ENCODE data around the gene MYO5B.
A peak's percentile ranks its signal among the peaks of the same experiment; 100 is the strongest.
"Not testable (repeated sequence)": the region's sequence is repeated elsewhere in the genome, so short reads cannot be mapped to it uniquely, and the experiment has no call there.

Gene MYO5B

DNA sequence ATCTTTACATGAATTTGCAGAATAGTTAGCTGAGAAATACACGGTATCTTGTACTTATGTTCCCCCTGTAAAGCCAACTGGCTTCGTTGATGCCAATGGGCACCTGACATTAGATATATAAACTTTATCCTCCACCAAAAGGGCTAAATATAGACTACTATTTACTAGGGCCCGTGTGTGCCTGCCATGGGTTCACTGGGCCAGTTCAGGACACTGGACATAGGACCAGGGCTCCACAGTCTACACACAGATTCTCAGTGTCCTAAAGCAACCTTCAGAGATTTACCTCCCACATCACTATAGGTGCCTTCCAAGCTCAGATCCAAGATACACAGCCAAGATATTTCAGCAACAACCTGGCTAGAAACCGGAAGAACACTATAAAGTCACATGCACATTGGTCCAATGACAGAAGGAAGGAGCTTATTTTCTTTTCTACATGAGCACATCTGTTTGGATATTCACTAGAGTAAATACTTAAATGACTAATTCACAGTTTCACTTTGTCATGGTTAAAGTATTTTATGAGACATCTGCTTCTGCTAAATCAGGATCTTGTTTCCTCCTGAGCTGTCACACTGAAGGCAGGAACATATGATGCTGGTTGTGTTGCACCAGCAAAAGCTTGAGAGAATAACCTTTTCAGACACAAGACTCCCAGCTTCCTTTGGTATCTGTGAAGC, 95.1 kb downstream of the MYO5B start:
- DNase-seq (ENCODE audit: low spot score), result peak; percentile 98

DNA sequence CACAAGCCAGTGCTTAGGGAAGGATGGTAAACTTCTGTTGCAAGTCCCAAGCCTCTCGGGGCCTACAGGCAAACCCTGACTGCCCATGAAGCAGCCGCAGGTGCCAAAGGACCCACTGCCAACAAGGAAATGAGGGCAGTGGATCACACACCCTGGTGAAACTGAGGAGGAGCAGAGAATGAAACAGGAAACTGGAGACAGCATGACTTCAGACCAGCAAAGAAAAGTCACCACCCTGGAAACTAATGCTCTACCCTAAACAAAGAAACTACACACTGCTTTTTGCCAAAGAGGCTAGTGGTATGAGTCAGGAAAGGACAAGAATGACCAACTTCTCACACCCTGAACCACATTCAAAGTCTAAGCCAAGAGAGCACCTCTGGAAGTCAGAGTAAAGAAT, 97.2 kb downstream of the MYO5B start:
- DNase-seq (ENCODE audit: low spot score), result peak; percentile 99

DNA sequence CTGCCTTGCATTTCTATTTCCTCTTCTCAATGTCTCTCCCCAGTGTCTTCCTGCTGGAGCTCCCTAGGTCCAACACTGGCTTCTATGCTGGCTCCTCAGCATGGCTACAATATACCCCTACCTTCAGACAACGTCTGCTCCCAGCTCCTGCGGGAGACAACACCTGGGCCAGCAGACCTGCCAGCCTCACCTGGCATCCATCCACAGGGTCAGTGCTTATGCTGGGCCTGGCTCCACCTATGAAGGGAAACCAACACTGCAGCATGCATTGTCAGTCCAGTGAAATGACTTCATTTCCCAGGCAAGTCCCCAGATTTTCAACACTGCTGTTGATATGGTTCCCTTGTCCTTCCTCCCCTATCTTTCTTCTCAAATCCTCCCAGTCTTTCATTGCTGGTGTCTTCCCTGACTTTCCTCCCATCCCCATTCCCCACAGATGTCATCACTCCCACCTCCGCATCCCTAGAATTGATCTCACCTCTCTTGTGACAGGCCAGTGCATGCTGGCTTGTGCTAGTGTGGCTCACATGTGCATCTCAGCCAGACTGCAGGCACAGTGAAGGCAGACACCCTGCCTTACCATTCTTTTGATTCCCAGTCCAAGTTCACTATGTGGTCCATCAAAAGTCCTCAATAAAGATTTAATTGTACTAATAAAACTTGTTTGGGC, 98.0 kb downstream of the MYO5B start:
- peak; percentile 62 for DNase-seq (ENCODE audit: low spot score)

DNA sequence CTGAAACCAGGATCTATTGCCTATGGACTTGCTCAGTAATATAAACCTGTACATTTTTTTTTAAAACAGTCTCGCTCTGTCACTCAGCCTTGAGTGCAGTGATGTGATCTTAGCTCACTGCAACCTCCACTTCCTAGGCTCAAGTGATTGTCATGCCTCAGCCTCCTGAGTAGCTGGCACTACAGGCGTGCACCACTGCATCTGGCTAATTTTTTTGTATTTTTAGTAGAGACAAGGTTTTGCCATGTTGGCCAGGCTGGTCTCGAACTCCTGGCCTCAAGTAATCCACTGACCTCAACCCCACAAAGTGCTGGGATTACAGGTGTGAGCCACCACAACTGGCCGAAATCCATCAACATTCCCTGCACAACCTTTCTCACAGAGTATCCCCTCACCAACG, 100.2 kb downstream of the MYO5B start:
- not testable (repeated sequence) for DNase-seq (ENCODE audit: low spot score)

DNA sequence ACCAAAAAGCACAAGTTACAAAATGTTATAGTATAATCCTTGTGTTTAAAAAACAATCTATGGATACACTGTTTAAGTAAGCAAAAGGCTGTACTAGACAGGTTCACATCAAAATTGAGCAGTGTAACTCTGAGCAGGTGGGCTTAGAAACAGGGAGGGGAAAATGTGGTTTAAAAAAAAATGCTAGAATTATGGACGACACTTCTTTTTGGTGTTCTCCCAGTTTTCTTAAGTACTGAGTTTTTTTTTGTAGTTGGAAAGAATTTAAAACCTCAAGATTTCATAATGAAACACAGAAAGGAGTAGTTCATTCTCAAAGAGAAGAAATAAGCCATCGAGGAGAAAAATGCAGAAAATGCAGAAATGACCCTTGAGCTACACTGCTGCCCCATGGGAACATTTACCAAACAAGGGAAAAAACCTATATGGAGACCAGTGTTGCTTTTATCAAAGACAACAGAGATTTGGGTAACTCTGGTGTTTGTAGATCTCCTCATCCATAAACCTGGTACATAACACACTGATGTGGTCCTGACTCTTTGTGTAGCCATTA, 100.7 kb downstream of the MYO5B start:
- DNase-seq (ENCODE audit: low spot score), result no peak

DNA sequence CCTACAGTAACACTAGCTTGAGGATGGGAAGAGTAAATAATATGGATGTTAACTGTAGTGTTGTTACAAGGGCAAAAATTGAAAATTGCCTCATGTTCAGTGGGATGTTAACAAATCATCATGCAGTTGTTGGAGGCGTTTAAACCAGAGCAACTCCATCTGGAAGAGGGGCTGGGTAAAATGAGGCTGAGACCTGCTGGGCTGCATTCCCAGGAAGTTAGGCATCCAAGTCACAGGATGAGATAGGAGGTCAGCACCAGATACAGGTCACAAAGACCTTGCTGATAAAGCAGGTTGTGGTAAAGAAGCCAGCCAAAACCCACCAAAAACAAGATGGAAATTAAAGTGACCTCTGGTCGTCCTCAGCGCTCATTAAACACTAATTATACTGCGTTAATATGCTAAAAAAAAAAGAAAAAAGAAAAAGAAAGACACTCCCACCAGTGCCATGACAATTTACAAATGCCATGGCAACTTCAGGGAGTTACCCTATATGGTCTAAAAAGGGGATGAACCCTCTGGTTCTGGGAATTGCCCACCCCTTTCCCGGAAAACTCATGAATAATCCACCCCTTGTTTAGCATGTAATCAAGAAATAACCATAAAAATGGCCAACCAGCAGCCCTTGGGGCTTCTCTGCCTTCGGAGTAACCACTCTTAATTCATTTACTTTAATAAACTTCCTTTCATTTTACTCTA, 101.4 kb downstream of the MYO5B start:
- DNase-seq (ENCODE audit: low spot score), result no peak

DNA sequence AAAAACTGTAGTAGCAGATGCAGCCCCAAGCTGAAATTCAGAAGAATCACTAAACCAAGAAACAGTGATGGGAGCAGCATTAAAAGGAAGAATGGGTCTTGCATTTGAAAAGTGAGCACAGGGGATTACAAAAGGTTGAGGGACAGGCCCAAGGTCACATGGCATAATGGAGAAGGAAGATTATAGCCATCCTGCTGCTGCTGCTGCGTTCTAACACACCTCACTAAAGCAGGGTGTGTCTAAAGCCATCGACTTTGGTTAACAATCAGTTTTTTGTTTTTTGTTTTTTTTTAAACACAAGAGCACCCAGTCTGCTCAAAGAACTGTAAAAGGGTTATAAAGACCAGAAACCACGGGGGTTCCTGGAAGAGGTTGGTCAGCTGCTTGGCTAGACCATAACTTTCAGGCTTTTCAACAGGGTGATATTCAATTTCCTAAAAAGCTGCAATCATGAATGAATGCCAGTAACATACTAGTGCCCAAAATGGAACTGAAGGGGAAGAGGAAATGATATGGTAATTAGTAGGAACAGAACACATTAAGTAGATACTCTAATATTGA, 102.6 kb downstream of the MYO5B start:
- DNase-seq (ENCODE audit: low spot score), result no peak

DNA sequence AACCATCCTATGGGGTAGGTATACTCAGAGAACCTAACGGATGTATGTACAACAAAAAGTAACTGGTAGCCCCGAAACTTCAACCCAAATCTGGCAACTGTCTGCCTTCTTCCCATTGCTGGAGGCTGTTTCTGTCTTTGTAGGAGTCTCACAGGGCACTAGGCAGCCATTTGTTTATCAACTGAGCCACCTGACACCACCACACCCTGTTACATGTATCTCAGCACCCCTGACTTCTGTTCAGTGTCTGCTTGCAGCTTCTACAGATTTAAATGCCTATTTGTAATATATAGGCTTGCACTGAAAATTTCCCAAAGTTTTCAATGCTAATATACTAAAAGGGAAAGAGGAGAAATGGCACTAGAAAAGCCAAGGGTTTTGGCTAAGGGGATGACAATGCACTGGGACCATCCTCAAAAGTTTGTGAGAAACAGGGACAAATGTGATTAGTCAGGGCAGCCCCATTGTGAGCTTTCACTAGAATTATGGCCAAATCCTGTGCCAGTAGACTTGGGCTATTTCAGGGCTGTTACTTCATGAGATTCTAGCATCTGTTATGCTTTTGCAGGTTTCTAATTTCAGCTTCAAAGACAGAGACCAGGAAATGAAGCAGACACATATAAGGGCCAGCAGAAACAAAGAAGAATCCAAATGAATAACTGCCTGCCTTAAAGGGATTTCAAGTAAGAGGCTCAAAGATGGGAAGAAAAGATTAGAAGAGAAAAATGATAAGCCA, 103.3 kb downstream of the MYO5B start:
- no peak for DNase-seq (ENCODE audit: low spot score)

DNA sequence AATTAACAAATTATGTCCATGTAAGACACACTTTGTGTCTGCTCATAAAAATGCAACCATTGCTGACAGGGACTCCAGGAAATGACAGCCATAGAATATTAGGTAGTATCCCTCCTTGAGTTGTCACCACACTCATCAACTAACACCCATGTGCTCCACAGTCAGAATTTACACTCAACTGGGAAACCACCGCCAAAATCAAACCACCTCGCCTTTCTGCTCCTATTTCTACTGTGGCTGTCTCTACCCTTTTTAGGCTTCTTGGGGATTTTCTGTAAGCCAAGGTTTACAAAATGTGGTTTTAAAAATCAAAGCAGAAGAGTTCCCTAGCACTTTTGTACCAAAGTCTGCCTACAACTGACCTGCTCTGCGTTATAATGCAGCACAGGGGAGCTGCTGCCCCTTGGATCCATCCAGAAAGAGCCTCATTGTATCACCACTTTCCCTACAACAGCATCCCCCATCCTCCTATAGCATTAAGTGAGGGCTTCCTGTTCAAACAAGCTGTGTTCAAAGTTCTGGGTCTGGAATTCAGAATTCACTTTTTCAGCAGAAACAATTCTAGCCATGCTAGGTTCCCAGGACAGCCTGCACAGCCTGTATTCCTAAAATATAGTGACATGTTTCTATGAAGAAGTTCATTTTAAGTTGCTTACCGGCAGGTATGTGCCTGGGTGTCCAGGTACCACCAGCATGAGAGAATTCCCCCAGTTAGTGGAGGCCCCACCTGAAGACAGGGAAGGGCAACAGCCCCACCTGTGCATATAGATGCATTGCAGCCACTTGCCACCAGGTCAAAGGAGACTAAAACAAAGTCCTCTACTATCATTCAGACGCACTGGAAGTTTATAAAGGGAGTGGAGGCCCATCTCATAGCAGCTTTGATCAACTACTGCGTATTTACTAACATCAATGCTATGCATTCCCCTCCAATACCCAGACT, 104.3 kb downstream of the MYO5B start:
- no peak for DNase-seq (ENCODE audit: low spot score)

DNA sequence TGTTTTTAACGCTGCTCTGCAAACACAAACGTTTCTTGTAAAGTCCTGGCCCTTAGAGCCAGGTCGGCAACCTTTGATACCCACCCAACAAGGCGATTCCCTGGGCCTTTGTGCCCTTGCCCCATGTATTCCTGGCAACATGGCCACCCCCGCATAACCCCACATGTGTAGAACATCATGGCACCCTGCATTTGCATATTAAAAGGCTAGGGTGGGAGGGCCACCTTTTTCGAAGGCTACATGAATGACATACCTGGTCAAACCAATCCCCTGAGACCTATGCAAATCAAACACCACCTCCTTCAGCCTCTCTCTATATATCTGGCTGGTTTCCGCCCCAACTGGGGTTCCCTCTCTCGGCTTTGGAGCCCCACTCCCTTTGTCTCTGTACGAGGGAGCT, 105.2 kb downstream of the MYO5B start:
- no peak for DNase-seq (ENCODE audit: low spot score)

DNA sequence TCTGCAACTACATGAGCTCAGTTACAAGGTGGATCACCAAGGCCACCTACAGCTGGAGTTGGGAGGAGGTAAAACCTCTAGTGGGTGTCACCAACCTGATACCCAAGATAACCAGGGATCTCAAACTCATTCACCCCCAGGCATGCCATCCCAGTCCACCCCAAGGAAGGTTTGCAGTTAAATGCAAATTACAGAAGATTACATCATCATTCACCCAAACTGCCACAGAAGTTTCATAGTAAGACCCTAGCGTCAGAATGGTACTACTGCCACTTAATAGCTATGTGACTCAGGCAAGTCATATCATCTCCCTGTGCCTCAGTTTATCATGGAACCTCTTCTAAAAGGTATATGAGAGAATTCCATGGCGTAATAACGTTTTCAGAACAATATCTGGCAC, 111.2 kb downstream of the MYO5B start:
- no peak for DNase-seq (ENCODE audit: low spot score)

DNA sequence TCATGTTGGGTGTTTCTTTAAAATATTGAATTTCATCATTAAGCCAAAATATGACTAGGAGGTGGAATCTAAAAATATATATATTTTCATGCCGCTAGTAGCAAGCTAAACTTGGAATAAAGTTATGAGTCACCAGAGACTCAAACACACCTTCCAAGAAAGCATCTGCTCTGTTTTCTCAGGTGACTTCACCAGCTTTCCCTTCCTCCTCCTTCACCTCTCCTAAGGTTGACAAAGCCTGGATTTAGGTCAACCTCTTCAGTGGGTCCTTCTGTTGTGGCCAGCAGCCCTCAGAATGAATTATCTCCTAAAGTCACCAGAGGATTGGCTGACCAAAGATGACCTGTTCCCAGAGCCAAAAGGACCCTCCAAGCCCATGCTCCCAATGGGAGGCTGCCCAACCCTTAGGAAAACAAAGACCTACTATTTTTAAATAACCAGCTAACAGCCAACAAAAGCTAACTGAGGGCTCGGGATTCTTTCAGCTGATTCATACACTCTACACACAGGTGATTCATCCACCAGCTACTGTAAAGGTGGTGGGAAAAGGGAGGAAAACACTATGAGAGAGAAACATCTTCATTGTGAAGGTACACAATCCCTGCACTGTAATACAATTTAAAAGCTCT, 113.9 kb downstream of the MYO5B start:
- peak; percentile 93 for DNase-seq (ENCODE audit: low spot score)

DNA sequence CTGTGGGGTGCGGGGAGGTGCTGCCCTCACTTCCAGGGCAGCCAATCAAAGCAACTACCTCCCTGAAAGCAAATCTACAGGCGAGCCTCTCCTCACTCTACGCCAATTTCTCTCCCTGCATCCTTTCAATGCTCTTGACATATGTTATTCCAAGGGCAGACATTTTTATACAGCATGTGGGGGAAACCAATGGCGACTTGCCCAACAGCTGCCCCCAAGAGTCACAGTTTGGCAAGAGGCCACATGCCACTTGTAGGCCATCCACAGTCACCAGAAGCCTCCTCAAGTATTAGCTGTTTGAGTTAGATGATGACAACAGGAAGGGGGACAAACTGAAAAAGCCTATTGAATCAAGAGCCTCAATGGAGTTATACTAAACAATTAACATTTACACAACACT, 114.6 kb downstream of the MYO5B start:
- no peak for DNase-seq (ENCODE audit: low spot score)

DNA sequence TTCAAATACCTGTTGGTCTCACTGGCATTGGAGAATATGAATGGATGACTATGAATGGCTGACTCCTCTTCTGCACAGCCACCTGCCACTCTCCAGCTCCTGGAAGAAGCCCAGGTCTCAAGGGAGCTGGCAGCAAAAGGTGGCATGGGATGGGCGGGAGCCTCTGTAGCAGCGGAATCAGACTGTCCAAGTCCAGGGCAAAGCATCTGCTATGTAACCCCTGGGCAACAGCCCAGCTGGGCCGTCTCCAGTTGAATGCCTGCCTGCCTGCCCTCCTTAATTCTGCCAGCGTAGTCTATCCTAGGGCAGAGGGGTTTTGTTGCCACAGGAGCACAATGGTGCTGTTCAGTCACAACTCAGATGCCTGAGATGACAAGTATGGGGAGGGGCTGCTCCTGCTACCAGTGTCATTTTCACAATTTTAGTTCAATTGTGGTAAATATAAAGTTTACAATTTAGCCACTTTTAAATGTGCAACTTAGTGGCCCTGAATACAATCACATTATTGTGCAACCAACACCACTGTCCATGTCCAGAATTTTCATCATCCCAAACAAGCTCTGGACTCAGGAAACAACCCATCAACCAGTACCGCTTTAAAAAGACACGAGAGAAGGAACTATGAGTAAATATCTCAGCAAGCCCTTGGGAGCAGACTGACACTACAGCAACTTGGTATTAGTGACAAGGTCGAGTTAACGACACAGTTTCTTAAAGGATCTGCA, 115.2 kb downstream of the MYO5B start:
- DNase-seq (ENCODE audit: low spot score), result no peak

DNA sequence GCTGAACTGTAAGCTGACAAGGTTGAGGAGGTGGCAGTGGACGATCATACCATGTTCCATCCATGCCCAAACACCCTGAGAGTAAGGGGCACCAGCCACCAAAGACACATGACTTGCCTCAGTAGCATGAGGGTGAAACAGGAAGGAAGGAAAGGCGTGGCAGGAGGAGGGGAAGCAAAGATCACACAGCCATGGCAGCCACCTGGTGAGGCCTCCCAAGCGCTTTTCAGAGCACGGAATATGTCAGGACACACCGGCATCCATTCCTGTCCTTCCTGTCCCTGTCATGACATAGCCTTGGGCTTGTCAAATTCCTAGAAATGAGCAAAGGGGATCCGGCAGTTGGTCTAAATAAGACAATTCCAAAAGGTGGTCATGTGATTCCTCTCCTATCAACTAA, 118.7 kb downstream of the MYO5B start:
- DNase-seq (ENCODE audit: low spot score), result no peak

DNA sequence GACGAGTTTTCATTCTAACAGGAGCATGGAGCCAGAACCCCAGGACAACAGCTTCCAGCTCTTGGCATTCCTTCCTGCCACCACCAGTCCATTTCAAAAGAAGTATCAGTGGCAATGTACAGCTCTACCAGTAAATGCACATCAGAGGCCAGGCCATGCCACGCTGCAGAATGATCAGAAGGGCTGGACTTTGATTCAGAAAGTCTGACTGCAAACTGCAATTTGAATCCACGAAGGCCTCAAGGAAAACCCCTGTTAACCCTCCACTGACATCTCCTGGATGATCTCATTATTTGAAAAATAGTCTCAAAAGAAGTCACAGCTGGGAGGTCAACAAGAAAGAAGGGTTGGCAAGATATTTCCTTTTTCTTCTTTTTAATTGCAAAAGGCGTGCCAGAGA, 119.2 kb downstream of the MYO5B start:
- peak; percentile 61 for DNase-seq (ENCODE audit: low spot score)

DNA sequence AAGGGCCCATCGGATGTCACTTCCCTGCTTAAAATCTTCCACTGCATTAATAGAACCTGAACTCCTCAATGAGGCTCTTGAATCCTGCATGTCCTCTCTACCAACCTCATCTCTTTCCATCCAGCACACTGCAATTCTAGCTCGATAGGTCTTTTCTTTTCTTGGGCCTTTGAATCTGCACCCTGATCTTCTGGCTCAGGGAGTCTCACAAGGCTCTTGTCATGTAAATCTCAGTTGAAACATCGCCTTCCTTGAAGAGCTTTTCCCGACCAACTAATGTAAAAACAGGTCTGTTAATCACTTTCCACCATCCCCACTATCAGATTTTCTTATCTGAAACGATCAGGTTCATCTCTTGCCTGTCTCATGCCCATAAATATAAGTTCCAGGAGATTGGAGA, 120.5 kb downstream of the MYO5B start:
- no peak for DNase-seq (ENCODE audit: low spot score)

DNA sequence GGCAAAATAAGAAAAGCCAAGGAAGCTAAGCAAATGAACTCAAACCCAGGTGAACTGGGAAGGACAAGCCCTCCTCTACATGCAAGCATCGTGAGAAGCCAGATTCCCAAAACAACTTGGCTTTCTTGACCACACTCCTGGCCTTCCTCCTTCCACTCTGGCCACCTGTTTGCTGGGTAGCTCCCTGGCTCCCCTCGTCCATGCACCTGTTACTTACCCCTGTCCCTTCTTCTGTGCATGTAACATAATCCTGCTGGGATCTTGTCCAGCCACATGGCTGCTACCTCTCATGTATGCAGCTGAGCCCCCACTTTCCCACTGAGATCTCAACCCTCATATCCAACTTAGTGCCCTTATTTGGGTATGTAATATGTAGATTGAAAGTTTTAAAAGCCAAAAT, 121.6 kb downstream of the MYO5B start:
- DNase-seq (ENCODE audit: low spot score), result no peak

DNA sequence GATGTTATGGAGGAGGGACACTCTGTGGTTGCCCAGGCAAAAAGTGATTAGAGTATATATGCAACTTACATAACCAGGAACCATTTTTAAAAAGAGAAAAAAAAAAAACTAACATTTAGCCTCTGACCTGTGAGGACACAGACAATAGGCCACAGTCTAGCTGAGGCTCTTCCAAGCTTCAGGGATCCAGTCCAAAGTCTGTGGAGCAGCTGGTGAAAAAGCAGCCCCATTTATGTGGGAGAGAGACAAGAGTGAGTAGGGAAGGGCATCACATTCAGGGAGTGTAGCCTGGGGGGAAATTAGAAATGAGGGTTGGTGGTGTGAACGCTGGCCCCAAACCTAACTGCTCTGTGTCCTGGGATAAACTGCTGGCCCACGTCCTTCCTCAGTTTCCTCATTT, 122.8 kb downstream of the MYO5B start:
- DNase-seq (ENCODE audit: low spot score), result no peak

DNA sequence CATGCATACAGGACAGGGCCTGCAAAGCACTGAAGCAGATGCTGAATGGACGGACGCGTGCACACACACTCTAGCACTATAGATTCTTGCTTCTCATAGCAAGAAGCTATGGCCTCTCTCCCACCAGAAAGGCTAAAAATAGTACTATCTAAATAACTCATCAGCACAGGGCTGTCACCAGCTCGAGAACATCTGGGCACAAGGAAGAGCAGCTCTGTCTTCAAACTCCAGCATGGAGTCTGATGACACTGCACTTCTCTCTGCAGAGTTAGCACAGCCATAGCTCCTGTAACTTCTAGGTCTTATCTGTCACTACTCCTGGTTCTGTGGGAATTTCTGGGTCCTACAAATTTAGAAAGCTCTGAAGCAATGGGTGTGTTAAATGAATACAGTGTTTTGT, 123.5 kb downstream of the MYO5B start:
- no peak for DNase-seq (ENCODE audit: low spot score)
